Measurements from ENCODE around the gene HIP1R. TPM values are rescaled to one million over a fixed set of nuclear protein-coding genes. Genes with fewer than 3 reads are reported as not detected.
"Not testable (repeated sequence)": the region's sequence is repeated elsewhere in the genome, so short reads cannot be mapped to it uniquely, and the experiment has no call there.

The HIP1R gene
- total RNA-seq, 1 donor from 2014 or later = 26.6 TPM

DNA sequence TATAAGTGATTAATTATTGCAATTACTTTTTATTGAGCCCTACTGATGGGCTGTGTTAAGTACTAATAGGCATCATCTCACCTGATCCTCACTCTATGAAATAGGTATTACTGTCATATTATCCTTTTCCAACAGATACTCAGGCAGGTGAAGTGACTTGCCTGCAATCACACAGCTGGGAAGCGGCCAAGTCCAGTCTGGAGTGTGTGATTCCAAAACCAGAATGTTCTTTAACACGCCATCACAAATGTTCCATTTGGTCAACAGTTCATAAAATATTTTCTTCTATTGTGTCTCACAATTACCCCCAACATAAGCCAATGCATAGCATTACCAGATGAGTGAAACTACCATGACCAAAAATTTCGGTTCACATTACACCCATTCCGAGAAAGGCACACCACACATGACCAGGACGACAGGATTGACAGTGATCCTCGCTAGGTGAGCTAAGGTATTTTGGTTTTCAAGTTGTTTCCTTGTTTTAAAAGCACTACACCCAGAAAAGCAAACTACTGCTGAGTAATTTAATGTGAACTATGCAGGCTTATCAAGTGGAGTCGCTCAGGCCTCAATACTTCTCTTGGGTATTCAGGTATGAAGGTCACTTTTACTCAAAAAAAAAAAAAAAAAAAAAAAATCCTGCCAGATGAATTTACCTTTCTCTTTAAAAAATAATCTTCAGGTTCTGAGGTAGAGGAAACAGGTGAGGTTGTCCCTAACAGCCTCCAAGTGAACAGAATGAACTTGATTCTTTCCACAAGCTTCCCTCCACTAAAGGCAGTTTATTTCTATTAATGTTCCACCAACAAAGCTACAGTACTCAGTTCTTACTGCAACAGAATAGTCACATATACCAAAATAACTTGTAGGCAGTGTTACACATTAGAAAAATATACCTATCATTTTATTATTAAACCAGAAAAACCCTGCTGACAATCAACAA, 58.2 kb downstream of the HIP1R start:
- DNase-seq (ENCODE audit: low spot score) = no peak
- Mint-ChIP-seq H3K4me1 (ENCODE audit: low read depth) (peaks cover 82% of the 10 kb centered on the region), H3K27me3 (ENCODE audit: insufficient read depth) (peaks cover 5% of the 10 kb centered on the region), H3K27ac (no peak overlapping the region), H3K9me3 (no peaks in the 10 kb centered on the region), H3K4me3 (peak overlapping the region; percentile 39), H3K36me3 (ENCODE audit: low read depth) (peaks cover 6% of the 10 kb centered on the region)
- intact Hi-C loops (cut with micrococcal nuclease) = loop anchor here (2.0 kb wide), 1 partner anchor 21 kb away; no protein-coding TSS in a partner anchor

DNA sequence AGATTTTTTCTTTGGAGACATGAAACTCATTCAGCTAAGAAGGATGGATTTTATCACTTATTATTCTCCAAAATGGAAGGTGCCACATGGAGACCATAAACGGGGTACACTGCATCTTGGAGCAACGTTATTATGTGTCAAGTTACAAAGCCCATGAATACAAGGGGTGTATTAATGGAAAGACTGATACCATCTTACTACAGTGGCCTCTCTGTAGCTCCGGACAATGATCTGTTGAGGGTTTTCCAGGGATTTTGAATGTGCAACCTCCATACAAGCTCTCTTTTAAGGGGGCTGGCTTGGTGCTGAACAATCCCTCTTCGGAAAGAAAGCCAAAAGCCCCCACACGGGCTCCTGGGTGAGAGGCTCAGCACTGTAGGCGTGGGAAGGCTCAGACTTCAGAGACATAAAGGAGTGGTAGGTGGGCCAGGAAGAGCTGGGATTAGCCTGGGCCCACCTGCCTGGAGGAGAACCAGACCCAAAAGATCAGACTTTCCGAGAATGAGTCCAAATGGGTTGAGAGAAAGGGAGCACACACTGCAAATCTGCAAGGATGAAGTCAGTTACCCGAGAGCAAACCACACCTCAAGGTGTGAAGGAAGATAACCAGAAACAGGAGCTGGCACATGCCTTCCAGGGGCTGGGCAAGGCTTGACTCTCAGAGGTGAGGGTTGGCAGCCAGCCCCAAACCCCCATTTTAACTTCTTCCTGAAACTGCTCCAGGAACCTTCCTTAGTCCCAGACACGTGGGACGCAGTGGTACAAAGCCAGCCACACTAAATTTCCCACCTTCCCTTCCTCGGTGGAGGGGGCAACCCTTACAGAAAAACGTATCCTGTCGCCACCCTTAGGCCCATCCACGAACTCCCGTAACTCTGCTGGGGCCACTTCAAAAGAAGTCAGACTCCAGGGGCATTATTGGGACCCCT, 59.2 kb downstream of the HIP1R start:
- DNase-seq (ENCODE audit: low spot score) = no peak
- intact Hi-C loops (cut with micrococcal nuclease) = loop anchor here (2.0 to 5.0 kb wide), 4 partner anchors 22 to 338 kb away; partner anchors contain the start of genes HCAR1, MPHOSPH9 and MTRFR
- Mint-ChIP-seq H3K4me1 (ENCODE audit: low read depth) (peaks cover 85% of the 10 kb centered on the region), H3K4me3 (peak overlapping the region; percentile 91), H3K36me3 (ENCODE audit: low read depth) (peaks cover 6% of the 10 kb centered on the region), H3K9me3 (no peaks in the 10 kb centered on the region), H3K27me3 (ENCODE audit: insufficient read depth) (peaks cover 5% of the 10 kb centered on the region), H3K27ac (peak overlapping the region; percentile 91)

DNA sequence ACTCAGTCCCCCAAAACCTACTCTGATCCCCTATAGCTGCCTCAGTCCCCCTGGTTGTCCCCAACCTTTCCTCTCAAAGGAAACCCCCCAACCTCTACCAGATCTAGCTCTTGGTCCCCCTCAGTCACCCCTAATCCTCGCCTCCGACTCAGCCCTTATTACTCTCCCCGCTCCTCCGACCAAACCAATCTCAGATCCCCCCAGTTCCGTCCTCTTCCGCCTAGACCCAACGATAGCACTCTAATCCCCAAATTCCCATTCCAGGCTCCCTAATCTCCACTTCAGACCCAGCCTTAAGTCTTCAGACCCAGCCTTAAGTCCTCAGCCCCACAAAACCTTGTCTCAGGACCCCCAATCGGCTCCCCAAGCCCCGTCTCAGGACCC, 60.1 kb downstream of the HIP1R start:
- H3K9me3 Mint-ChIP-seq = no peaks in the 10 kb centered on the region
- no peak for DNase-seq (ENCODE audit: low spot score)
- H3K27me3 Mint-ChIP-seq (ENCODE audit: insufficient read depth) = peaks cover 5% of the 10 kb centered on the region
- H3K4me3 Mint-ChIP-seq = peak overlapping the region; percentile 91
- H3K27ac Mint-ChIP-seq = peak overlapping the region; percentile 91
- intact Hi-C loops (cut with micrococcal nuclease) = loop anchor here (2.0 to 5.0 kb wide), 4 partner anchors 23 to 337 kb away; partner anchors contain the start of genes HCAR1, MPHOSPH9 and MTRFR
- peaks cover 6% of the 10 kb centered on the region for H3K36me3 Mint-ChIP-seq (ENCODE audit: low read depth)
- peaks cover 93% of the 10 kb centered on the region for H3K4me1 Mint-ChIP-seq (ENCODE audit: low read depth)

DNA sequence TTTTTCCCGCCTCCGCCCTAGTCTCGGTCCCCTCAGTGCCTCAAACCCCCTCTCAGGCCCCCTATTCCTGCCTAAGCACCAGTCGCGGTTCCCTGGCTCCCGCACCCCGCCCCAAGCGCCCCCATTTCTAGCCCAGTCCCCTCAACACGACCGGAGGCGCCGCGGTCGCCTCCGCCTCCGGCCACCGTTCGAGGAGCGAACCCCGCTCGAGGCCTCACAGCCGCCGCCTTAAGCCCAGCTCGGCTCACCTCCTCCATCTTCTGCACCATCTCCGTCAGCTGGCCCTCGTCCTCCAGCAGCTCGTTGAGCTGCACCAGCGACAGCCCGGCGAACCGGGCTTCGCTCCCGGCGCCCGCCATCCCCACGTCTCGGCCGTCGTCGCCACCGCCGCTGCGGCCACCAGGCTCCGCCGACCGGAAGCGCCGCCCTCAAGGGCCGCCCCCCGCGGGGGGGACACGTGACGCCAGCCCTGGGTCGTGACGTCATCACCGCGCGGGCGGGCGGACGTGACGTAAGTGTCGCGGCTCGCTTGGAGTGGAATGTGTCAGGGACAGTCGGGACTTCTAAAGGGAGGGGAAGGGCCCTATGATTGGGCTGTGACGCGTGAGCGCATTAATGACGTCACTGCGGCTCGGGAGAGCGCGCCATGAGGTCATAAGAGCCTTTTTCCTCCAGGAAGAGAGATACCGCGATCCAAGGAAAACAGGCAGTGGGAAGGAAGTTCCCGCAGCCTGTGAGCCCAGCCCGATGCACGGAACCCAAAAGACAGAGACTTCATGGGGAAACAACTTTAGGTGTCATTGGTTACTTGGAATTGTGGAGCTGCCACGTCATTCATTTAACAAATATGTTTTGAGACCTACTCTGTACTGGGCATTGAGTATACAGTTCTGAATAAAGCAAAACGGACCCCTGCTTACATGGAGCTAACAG, 60.7 kb downstream of the HIP1R start, which contains the start of gene VPS37B:
VPS37B (minus strand) TSS at position 421 of the 933 bp plus-strand sequence; CDS start at position 359, 62 bp downstream.
- peak within 1 kb of the TSS; percentile 91 for H3K4me3 Mint-ChIP-seq
- peaks cover 5% of the 10 kb centered on the region for H3K27me3 Mint-ChIP-seq (ENCODE audit: insufficient read depth)
- peaks cover 6% of the 10 kb centered on the region for H3K36me3 Mint-ChIP-seq (ENCODE audit: low read depth)
- H3K27ac Mint-ChIP-seq = peak within 1 kb of the TSS; percentile 91
- H3K4me1 Mint-ChIP-seq (ENCODE audit: low read depth) = peaks cover 93% of the 10 kb centered on the region
- peak; percentile 87 for DNase-seq (ENCODE audit: low spot score)
- intact Hi-C loops (cut with micrococcal nuclease) = loop anchor here (2.0 to 5.0 kb wide), 5 partner anchors 23 to 336 kb away; partner anchors contain the start of genes HCAR1, MPHOSPH9, MTRFR and OGFOD2
- H3K9me3 Mint-ChIP-seq = no peaks in the 10 kb centered on the region

DNA sequence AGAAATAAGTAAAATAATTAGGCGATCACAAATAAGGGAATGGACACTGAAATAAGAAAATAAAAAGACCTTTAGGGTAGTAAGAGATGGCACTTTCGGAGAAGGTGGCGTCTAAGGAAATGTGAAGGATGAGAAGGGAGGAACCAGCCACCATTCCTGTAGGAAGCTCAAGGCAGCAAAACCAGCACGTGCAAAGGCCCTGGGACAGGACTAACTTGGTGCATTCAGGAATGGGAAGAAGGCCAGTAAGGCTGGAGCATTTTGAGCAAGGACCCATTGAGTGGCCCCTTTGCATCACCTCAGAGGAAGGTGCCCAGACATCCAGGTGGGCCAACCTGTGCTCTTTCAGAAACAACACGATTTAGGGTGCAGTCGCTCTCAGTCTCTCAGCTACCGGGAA, 61.4 kb downstream of the HIP1R start:
- intact Hi-C loops (cut with micrococcal nuclease) = loop anchor here (2.0 to 5.0 kb wide), 4 partner anchors 78 to 336 kb away; partner anchors contain the start of genes HCAR1, MPHOSPH9, MTRFR and OGFOD2
- peak overlapping the region; percentile 91 for H3K4me3 Mint-ChIP-seq
- peak overlapping the region; percentile 91 for H3K27ac Mint-ChIP-seq
- H3K27me3 Mint-ChIP-seq (ENCODE audit: insufficient read depth) = peaks cover 5% of the 10 kb centered on the region
- no peaks in the 10 kb centered on the region for H3K9me3 Mint-ChIP-seq
- H3K36me3 Mint-ChIP-seq (ENCODE audit: low read depth) = peaks cover 6% of the 10 kb centered on the region
- peaks cover 93% of the 10 kb centered on the region for H3K4me1 Mint-ChIP-seq (ENCODE audit: low read depth)
- no peak for DNase-seq (ENCODE audit: low spot score)

DNA sequence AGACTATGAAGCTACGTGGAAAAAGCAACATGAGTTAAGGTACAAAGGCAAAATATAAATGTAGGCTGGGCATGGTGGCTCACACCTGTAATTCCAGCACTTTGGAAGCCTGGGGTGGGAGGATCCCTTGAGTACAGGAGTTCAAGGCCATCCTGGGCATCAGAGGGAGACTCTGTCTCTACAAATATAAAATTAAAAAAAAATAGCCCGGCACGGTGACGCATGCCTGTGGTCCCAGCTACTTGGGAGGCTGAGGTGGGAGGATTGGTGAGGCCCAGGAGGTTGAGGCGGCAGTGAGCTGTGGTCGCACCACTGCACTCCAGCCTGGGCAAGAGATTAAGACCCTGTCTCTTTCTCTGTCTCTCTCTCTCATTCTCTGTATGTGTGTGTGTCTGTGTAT, 64.6 kb downstream of the HIP1R start:
- H3K36me3 Mint-ChIP-seq (ENCODE audit: low read depth) = no peaks in the 10 kb centered on the region
- peaks cover 9% of the 10 kb centered on the region for H3K27me3 Mint-ChIP-seq (ENCODE audit: insufficient read depth)
- peaks cover 76% of the 10 kb centered on the region for H3K4me1 Mint-ChIP-seq (ENCODE audit: low read depth)
- no peaks in the 10 kb centered on the region for H3K9me3 Mint-ChIP-seq
- no peak overlapping the region for H3K4me3 Mint-ChIP-seq
- intact Hi-C loops (cut with micrococcal nuclease) = loop anchor here (5.0 kb wide), 3 partner anchors 168 to 332 kb away; partner anchors contain the start of genes HCAR1, MPHOSPH9 and MTRFR
- DNase-seq (ENCODE audit: low spot score) = no peak
- H3K27ac Mint-ChIP-seq = no peak overlapping the region

DNA sequence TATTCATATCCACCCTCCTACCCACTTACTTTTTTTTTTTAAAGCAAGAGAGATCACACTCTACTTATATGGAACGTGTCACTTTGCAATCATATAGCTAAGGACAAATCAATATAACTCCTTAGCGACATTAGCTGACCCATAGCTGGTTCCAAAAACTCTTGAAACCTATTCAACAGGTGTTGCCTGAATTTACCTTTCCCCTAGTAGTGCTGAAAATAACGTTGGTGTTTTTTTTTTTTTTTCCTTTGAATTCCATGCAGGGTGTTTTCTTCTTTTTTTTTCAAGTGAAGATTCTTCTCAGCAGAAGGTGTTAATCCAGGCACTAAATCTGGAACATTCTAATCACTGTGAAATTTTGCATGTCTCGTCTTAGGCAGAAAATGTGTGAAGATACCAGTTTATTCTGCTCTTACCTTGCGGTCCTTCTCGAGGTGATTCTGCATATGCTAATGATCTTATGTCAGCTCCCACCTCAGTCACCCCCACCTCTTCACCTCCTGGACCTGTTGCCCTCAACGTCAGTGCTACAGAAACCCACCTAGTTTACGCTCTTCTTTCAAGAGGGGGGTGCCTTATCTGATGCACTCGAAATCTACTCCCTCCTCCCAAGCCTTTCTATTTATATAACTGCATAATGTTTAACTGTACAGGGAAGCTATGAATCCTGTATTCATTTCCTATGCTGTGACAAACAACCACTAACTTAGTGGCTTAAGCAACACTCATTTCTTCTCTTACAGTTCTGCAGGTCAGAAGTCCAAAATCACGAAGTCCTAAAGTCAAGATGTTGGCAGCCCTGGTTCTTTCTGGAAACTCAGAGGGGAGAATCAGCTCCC, 67.8 kb downstream of the HIP1R start:
- Mint-ChIP-seq H3K27ac (no peak overlapping the region), H3K9me3 (no peaks in the 10 kb centered on the region), H3K4me1 (ENCODE audit: low read depth) (peaks cover 47% of the 10 kb centered on the region), H3K4me3 (no peak overlapping the region), H3K36me3 (ENCODE audit: low read depth) (peaks cover 2% of the 10 kb centered on the region), H3K27me3 (ENCODE audit: insufficient read depth) (peaks cover 4% of the 10 kb centered on the region)
- intact Hi-C loops (cut with micrococcal nuclease) = no loop called here
- DNase-seq (ENCODE audit: low spot score) = no peak

DNA sequence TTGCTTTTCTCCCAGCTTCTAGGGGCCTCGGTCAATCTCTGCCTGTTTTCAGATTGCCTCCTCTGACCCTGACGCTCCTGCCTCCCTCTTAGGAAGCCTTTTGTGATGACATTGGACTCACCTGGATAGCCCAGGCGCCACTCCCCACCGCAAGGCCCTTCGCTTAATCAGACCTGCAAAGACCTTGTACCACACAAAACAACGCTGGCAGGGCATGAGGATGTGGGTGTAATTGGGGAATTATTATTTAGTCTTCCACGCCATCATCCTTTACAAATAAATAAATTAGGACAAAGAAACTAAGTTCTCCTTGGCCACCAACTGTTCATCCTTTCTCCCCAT, 68.4 kb downstream of the HIP1R start:
- peaks cover 6% of the 10 kb centered on the region for H3K27me3 Mint-ChIP-seq (ENCODE audit: insufficient read depth)
- intact Hi-C loops (cut with micrococcal nuclease) = no loop called here
- DNase-seq (ENCODE audit: low spot score) = no peak
- peaks cover 2% of the 10 kb centered on the region for H3K36me3 Mint-ChIP-seq (ENCODE audit: low read depth)
- no peak overlapping the region for H3K4me3 Mint-ChIP-seq
- no peaks in the 10 kb centered on the region for H3K9me3 Mint-ChIP-seq
- peaks cover 42% of the 10 kb centered on the region for H3K4me1 Mint-ChIP-seq (ENCODE audit: low read depth)
- H3K27ac Mint-ChIP-seq = no peak overlapping the region

DNA sequence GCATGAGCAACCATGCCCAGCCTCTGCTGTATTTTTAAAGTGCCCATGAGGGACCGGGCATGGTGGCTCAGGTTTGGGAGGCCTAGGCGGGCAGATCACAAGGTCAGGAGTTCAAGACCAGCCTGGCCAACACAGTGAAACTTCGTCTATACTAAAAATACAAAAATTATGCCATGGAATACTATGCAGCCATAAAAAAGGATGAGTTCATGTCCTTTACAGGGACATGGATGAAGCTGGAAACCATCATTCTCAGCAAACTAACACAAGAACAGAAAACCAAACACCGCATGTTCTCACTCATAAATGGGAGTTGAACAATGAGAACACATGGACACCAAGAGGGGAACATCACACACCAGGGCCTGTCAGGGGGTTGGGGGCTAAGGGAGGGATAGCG, 70.0 kb downstream of the HIP1R start:
- Mint-ChIP-seq H3K27me3 (ENCODE audit: insufficient read depth) (peaks cover 16% of the 10 kb centered on the region), H3K4me1 (ENCODE audit: low read depth) (peaks cover 26% of the 10 kb centered on the region)
- H3K9me3 Mint-ChIP-seq; DNase-seq (ENCODE audit: low spot score); H3K27ac Mint-ChIP-seq; H3K4me3 Mint-ChIP-seq; H3K36me3 Mint-ChIP-seq (ENCODE audit: low read depth); intact Hi-C loops (cut with micrococcal nuclease): not testable (repeated sequence)

DNA sequence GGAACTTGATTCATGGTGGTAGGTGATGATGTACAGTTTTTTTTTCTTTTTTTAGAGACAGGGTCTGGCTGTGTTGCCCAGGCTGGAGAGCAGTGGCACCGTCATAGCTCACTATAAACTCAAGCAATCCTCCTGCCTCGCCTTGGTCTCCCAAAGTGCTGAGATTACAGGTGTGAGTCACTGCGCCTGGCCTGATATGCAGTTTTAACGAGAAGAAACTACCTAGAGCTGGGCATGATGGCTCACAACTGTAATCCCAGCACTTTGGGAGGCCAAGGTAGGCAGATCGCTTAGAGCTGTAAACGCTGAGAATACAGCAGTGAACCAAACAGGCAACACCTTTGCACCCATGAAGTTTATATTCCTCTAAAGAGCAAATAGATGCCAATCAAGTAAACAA, 73.7 kb downstream of the HIP1R start:
- intact Hi-C loops (cut with micrococcal nuclease) = no loop called here
- peaks cover 22% of the 10 kb centered on the region for H3K27me3 Mint-ChIP-seq (ENCODE audit: insufficient read depth)
- H3K4me3 Mint-ChIP-seq = no peak overlapping the region
- no peaks in the 10 kb centered on the region for H3K9me3 Mint-ChIP-seq
- H3K4me1 Mint-ChIP-seq (ENCODE audit: low read depth) = no peaks in the 10 kb centered on the region
- H3K27ac Mint-ChIP-seq = no peak overlapping the region
- H3K36me3 Mint-ChIP-seq (ENCODE audit: low read depth) = peaks cover 2% of the 10 kb centered on the region
- DNase-seq (ENCODE audit: low spot score) = no peak
